D721Med (cell line): Measurements from ENCODE around the gene MYO5B.

ENCODE experiments used
- DNase-seq: peaks from one replicate; pipeline ENCODE4 v3.0.0; 2011; ENCODE audit warnings: low spot score; ENCODE audit not compliant: insufficient read length
- FAIRE-seq: peaks from 2 replicates; lab custom pipeline; 2011; peaks lifted over from hg19 to GRCh38; lab: Jason Lieb, UNC
- CTCF ChIP-seq: IDR thresholded peaks from 2 replicates; pipeline ENCODE4 v1.5.1; 2012; ENCODE audit warnings: mild to moderate bottlenecking, control low read depth; ENCODE audit not compliant: insufficient read depth; ENCODE audit errors: missing control alignments

Gene MYO5B

GRCh38 chr18:50073319-50073718 lies 121.6 kb downstream of the MYO5B start:
- no peak for DNase-seq
- no peak for FAIRE-seq

GRCh38 chr18:50072146-50072545 lies 122.8 kb downstream of the MYO5B start:
- FAIRE-seq = no peak
- DNase-seq = no peak
- no peak for TF ChIP-seq CTCF

More at GRCh38 chr18:50073319-50073718, 121.6 kb downstream of the MYO5B start:
- no peak for TF ChIP-seq CTCF

- DNase-seq (no peak), FAIRE-seq (no peak)
- TF ChIP-seq CTCF = no peak
Observed at GRCh38 chr18:50071397-50071796, 123.5 kb downstream of the MYO5B start.

- TF ChIP-seq CTCF = no peak
- DNase-seq = no peak
- no peak for FAIRE-seq
Observed at GRCh38 chr18:50069422-50069821, 125.5 kb downstream of the MYO5B start.

GRCh38 chr18:50065527-50065926 lies 129.4 kb downstream of the MYO5B start:
- TF ChIP-seq CTCF = no peak
- no peak for FAIRE-seq
- DNase-seq = no peak

GRCh38 chr18:50065039-50065438 lies 129.9 kb downstream of the MYO5B start:
- DNase-seq = no peak
- no peak for FAIRE-seq
- TF ChIP-seq CTCF = no peak

GRCh38 chr18:50061876-50062517 lies 132.9 kb downstream of the MYO5B start:
- TF ChIP-seq CTCF = no peak
- DNase-seq (no peak), FAIRE-seq (no peak)
